ENCODE results near the gene HDAC4.

HDAC4 gene

GRCh38 chr2:239349453-239350135 is 51.2 kb downstream of the HDAC4 start:
- no peak for DNase-seq (ENCODE audit: low read depth in 2 of 2)

DNA sequence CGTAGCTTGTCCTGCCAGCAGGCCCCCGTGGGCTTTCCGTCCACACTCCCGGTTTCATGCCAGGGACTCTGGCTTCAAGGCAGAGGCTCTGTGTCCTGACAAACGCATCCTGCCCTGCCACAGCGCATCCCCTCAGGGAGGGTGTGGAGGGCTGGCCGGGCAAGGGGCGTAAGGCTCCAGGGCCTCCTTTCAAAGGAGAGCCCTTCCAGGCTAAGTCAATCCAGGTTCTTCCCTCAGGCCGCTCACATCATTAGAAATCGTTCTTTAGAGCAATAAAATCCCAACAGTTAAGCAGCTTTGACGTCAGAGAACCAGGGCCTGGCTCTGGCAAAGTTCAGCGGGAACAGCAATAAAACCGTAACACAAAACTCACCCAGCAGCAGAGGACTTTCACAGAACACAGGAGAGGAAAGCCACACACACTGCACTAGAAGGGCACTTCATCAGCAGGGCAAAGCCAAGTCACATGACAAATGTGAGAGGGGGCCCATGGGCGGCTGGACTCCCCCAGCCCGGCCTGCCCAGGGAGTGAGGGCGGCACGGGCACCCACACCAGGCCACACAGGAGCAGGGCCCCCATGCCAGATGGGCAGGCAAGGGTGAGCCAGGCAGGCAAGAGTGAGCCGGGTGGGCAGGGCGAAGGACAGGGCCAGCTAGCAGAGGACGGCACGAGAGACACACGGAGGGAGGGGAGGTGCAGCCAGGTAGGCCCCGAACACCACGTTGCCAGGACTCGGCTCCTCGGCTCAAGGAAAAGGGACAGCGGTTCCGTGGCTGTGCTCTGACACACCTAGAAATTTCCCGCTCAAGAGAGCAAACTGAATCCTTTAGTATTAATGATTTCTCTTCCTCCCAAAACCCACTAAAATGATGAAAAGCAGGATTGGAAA is 52.0 kb downstream of the HDAC4 start:
- DNase-seq (ENCODE audit: low read depth in 2 of 2), result no peak

DNA sequence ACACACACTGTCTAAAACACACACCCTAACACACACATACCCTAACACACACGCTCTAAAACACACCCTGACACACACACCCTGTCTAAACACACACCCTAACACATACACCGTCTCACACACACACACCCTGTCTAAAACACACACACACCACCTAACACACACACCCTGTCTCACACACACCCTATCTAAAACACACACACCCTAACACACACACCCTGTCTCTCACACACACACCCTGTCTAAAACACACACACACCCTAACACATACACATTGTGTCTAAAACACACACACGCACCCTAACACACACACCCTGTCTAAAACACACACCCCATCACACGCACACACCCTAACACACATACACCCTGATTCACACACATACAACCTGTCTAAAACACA is 54.1 kb downstream of the HDAC4 start:
- DNase-seq (ENCODE audit: low read depth in 2 of 2), result no peak

DNA sequence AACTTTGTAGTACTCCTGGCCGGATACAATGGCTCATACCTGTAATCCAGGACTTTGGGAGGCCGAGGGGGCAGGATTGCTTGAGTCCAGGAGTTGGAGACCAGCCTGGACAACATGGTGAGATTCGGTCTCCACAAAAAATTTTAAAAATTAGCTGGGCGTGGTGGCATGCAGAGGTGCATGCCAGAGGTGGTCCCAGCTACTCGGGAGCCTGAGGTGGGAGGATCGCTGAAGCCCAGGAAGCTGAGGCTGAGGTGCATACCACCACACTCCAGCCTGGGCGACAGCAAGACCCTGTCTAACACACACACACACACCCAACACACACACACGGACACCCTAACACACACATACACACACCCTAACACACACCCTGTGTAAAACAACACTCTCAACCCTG is 55.6 kb downstream of the HDAC4 start:
- DNase-seq (ENCODE audit: low read depth in 2 of 2), result no peak

- DNase-seq (ENCODE audit: low read depth in 2 of 2), result no peak
Measured at GRCh38 chr2:239344857-239345216, 56.0 kb downstream of the HDAC4 start.

- DNase-seq (ENCODE audit: low read depth in 2 of 2), result no peak
Measured at GRCh38 chr2:239343946-239344856, 56.6 kb downstream of the HDAC4 start.

DNA sequence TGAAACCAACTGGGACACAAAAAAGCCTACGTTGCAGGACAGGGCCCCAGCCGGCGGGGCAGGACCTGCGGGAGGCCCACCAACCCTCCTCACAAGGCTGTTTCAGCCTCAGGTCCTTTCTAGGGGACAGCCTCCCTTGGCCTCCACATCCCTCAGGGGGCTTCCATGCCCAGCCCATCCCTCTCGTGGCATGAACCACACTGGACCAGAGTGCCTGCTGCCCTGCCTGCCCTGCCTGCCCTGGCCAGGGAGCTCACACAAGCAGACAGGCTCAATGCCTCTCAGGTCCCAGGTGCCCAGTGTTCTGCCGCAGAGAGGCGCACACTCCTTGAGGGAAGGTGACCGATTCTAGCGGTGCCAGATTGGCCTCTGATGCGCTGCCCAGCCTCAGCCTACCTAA is 57.4 kb downstream of the HDAC4 start:
- DNase-seq (ENCODE audit: low read depth in 2 of 2), result no peak

DNA sequence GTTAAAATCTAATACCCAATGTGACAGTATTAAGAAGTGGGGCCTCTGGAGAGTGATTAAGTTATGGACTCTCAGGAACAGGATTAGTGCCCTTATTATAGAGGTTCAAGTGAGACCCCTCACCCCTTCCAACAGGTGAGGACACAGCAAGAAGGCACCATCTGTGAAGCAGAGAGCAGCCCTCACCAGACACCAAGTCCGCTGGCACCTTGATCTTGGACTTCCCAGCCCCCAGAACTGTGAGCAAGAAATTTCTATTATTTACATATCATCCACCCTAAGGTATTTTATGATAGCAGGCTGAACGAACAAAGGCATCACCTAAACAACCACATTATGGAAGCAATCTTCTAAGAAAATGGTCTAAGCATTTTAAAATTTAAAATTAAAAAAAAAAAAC is 59.0 kb downstream of the HDAC4 start:
- no peak for DNase-seq (ENCODE audit: low read depth in 2 of 2)

GRCh38 chr2:239341146-239341732 is 59.6 kb downstream of the HDAC4 start:
- DNase-seq (ENCODE audit: low read depth in 2 of 2), result no peak

- DNase-seq (ENCODE audit: low read depth in 2 of 2), result no peak
Measured at GRCh38 chr2:239339726-239340601, 60.9 kb downstream of the HDAC4 start.

- DNase-seq (ENCODE audit: low read depth in 2 of 2), result no peak
Measured at GRCh38 chr2:239339241-239339640, 61.6 kb downstream of the HDAC4 start.

GRCh38 chr2:239337877-239338484 is 62.8 kb downstream of the HDAC4 start:
- no peak for DNase-seq (ENCODE audit: low read depth in 2 of 2)

GRCh38 chr2:239337122-239337876 is 63.5 kb downstream of the HDAC4 start:
- no peak for DNase-seq (ENCODE audit: low read depth in 2 of 2)

- no peak for DNase-seq (ENCODE audit: low read depth in 2 of 2)
Measured at GRCh38 chr2:239331560-239331959, 69.3 kb downstream of the HDAC4 start.

DNA sequence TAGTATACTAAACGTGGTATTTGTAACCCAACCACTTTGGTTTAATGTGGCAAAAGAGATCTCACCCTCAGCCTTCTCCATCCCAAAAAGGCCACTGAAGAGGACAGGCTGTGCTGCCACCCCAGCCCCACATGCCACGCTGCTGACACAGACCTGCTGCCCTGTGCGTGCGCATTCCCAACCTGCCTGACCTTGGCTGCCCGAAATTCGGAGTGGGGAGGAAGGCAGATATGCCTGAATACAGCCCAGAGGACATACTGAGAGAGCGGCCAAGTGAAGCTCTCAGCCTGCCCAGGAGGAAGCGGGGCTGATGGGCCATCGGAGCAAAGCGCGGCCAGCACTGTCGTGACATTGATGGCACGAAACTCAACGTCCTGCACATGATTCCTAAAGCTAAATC is 70.0 kb downstream of the HDAC4 start:
- no peak for DNase-seq (ENCODE audit: low read depth in 2 of 2)

- no peak for DNase-seq (ENCODE audit: low read depth in 2 of 2)
Measured at GRCh38 chr2:239329972-239330572, 70.7 kb downstream of the HDAC4 start.

- no peak for DNase-seq (ENCODE audit: low read depth in 2 of 2)
Measured at GRCh38 chr2:239329284-239329971, 71.4 kb downstream of the HDAC4 start.

GRCh38 chr2:239328351-239329191 is 72.2 kb downstream of the HDAC4 start:
- DNase-seq (ENCODE audit: low read depth in 2 of 2), result no peak
